ENCODE results near the gene NRIP1. TPM values are rescaled to one million over a fixed set of nuclear protein-coding genes. Genes with fewer than 3 reads are reported as not detected.
A peak's percentile ranks its signal among the peaks of the same experiment; 100 is the strongest.

Gene NRIP1
- total and polyA plus RNA-seq, 2 donors (not counting 3 experiments of a cell fraction or from before 2014, with no cell fraction given) = 2.8 to 24.0 TPM

DNA sequence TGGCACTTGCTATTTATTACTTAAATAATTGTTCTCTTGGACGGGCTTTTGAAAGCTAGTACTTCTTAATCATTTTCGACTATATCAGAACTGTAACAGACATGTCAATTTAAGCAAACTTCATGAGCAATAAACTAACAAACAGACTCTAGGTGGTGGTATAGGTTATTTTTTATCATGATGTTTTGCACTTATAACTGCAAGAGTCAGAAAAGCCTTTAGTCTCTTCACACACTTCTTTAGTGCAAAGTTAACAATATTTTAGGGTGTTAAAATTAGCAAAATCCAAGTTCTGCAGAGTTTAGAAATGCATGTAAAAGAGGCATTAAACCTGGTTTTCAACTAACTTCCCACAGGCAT, 2.2 kb downstream of the NRIP1 start:
- DNase-seq (ENCODE audit: low read depth, low spot score) (peak; percentile 51), FAIRE-seq (peak; percentile 79)
- Histone ChIP-seq H3K9ac (replicated peaks; ENCODE audit: extremely low read depth, insufficient read depth, low read length) (peak overlapping the region; percentile 96), H3K9me1 (replicated peaks; ENCODE audit: control insufficient read depth, extremely low read depth, insufficient read depth, low read length) (no peaks in the 10 kb centered on the region), H2AFZ (ENCODE audit: low read depth, low read length) (no peak overlapping the region), H3K4me2 (ENCODE audit: insufficient read depth, low read length) (peak overlapping the region; percentile 100), H3K27ac (ENCODE audit: insufficient read depth, low read depth, low read length) (no peak overlapping the region), H3K9me3 (replicated peaks; ENCODE audit: control insufficient read depth, insufficient read depth, low read length) (no peaks in the 10 kb centered on the region), H4K20me1 (replicated peaks; ENCODE audit: control insufficient read depth, extremely low read depth, insufficient read depth, low read length) (peaks cover 12% of the 10 kb centered on the region), H3K4me3 (replicated peaks in 1 of 3; ENCODE audit: insufficient read depth in 1 of 3, low read depth in 1 of 3, low read length in 3 of 3) (peak overlapping the region; percentile 80 to 96 (median 85)), H3K4me1 (ENCODE audit: control insufficient read depth, extremely low read depth, insufficient read depth, low read length) (peaks cover 30% of the 10 kb centered on the region), H3K36me3 (ENCODE audit: control insufficient read depth in 2 of 2, extremely low read depth in 1 of 2, insufficient read depth in 2 of 2, low read length in 2 of 2) (no peaks in the 10 kb centered on the region), H3K27me3 (ENCODE audit: control insufficient read depth in 2 of 2, insufficient read depth in 2 of 2, low read length in 2 of 2) (no peaks in the 10 kb centered on the region), H3K79me2 (ENCODE audit: control insufficient read depth, insufficient read depth, low read length) (peaks cover 71% of the 10 kb centered on the region)
- TF ChIP-seq GATA2 (IDR thresholded peaks at IDR 0.05; ENCODE audit: insufficient read depth, insufficient read length, low read depth, low read length) = no peak
- no peak for TF ChIP-seq POLR2A (IDR thresholded peaks at IDR 0.05; ENCODE audit: low read depth, low read length)
- TF ChIP-seq FOS (IDR thresholded peaks at IDR 0.05; ENCODE audit: borderline replicate concordance, insufficient read depth, low read length) = no peak
- TF ChIP-seq POLR2AphosphoS5 (IDR thresholded peaks at IDR 0.05; ENCODE audit: insufficient read depth, low read depth, low read length) = no peak
- TF ChIP-seq EZH2 (IDR thresholded peaks at IDR 0.05; ENCODE audit: borderline replicate concordance, low read depth, low read length, severe bottlenecking) = no peak
- TF ChIP-seq, protein P1, sequence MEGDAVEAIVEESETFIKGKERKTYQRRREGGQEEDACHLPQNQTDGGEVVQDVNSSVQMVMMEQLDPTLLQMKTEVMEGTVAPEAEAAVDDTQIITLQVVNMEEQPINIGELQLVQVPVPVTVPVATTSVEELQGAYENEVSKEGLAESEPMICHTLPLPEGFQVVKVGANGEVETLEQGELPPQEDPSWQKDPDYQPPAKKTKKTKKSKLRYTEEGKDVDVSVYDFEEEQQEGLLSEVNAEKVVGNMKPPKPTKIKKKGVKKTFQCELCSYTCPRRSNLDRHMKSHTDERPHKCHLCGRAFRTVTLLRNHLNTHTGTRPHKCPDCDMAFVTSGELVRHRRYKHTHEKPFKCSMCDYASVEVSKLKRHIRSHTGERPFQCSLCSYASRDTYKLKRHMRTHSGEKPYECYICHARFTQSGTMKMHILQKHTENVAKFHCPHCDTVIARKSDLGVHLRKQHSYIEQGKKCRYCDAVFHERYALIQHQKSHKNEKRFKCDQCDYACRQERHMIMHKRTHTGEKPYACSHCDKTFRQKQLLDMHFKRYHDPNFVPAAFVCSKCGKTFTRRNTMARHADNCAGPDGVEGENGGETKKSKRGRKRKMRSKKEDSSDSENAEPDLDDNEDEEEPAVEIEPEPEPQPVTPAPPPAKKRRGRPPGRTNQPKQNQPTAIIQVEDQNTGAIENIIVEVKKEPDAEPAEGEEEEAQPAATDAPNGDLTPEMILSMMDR (IDR thresholded peaks at IDR 0.05; ENCODE audit: extremely low read depth in 1 of 2, insufficient read depth in 1 of 2, low read depth in 1 of 2, low read length in 2 of 2) = no peak
- TF ChIP-seq, protein P2, sequence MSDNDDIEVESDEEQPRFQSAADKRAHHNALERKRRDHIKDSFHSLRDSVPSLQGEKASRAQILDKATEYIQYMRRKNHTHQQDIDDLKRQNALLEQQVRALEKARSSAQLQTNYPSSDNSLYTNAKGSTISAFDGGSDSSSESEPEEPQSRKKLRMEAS (IDR thresholded peaks at IDR 0.05; ENCODE audit: insufficient read depth, insufficient read length) = no peak
- TF ChIP-seq MYC (IDR thresholded peaks at IDR 0.05; ENCODE audit: low read depth, low read length) = no peak
- no peak for TF ChIP-seq JUN (IDR thresholded peaks at IDR 0.05; ENCODE audit: borderline replicate concordance, insufficient read depth, insufficient read length, low read depth)
- ChIA-PET CTCF (no interaction called here), POLR2A (no interaction called here)
- intact Hi-C loops (cut with micrococcal nuclease) (loop anchor here (1.0 to 10.0 kb wide), 3 partner anchors 8 to 782 kb away; no protein-coding TSS in a partner anchor), dilution Hi-C loops (cut with MboI; ENCODE audit: extremely low pct_ligation_motif_present, low sequenced_read_pairs) (no loop called here)
- no TSS peak for BruUV-seq (replicated peaks)

All from endothelial cell of umbilical vein (primary cell).